RWPE2 (cell line): ENCODE data around the gene PHLDA1.

ENCODE experiments used
- ATAC-seq: fragments of 200-7000 bp; cut with Tn5 transposase; 3 replicates; pipeline ENCODE4 v1.9.1; 2021; ENCODE audit warnings: low read depth
- DNase-seq: peaks from one replicate; pipeline ENCODE4 v3.0.0-alpha.2; 2020; ENCODE audit warnings: low spot score
- H3K27ac ChIP-seq: fragments of 450-650 bp; 2 replicates; pipeline ENCODE4 v1.5.1; 2017; ENCODE audit warnings: mild to moderate bottlenecking; ENCODE audit not compliant: poor library complexity, severe bottlenecking
- H3K27me3 ChIP-seq: fragments of 250-450 bp; sonication (Bioruptor Pico); 2 replicates; pipeline ENCODE4 v1.5.1; 2021; ENCODE audit warnings: mild to moderate bottlenecking, moderate library complexity; ENCODE audit not compliant: insufficient read depth, poor library complexity, severe bottlenecking
- H3K36me3 ChIP-seq: fragments of 250-450 bp; sonication (Bioruptor Pico); 2 replicates; pipeline ENCODE4 v1.5.1; 2020; ENCODE audit warnings: low read depth, mild to moderate bottlenecking, moderate library complexity
- H3K4me1 ChIP-seq: fragments of 250-450 bp; sonication (Bioruptor Pico); 2 replicates; pipeline ENCODE4 v1.5.1; 2021; ENCODE audit warnings: mild to moderate bottlenecking, moderate library complexity; ENCODE audit not compliant: insufficient read depth, poor library complexity, severe bottlenecking
- H3K4me3 ChIP-seq: fragments of 250-450 bp; sonication (Bioruptor Pico); 2 replicates; pipeline ENCODE4 v1.5.1; 2021; ENCODE audit warnings: mild to moderate bottlenecking, moderate library complexity; ENCODE audit not compliant: severe bottlenecking
- H3K9me3 ChIP-seq: fragments of 250-450 bp; sonication (Bioruptor Pico); 2 replicates; pipeline ENCODE4 v1.5.1; 2021; ENCODE audit warnings: mild to moderate bottlenecking, moderate library complexity; ENCODE audit not compliant: severe bottlenecking
- CTCF ChIP-seq: fragments of 450-650 bp; IDR thresholded peaks from one replicate; pipeline ENCODE4 v1.5.1; 2017; ENCODE audit warnings: mild to moderate bottlenecking, moderate library complexity; ENCODE audit not compliant: poor library complexity, severe bottlenecking

Gene PHLDA1

GRCh38 chr12:76033081-76034011 is 1.8 kb upstream of the PHLDA1 start:
- peak overlapping the region; percentile 70 for H3K4me3 ChIP-seq
- H3K9me3 ChIP-seq, result no peaks in the 10 kb centered on the region
- ATAC-seq (no peak), DNase-seq (no peak)
- H3K36me3 ChIP-seq, result peaks cover 26% of the 10 kb centered on the region
- peak overlapping the region; percentile 87 for H3K27ac ChIP-seq
- no peaks in the 10 kb centered on the region for H3K27me3 ChIP-seq
- H3K4me1 ChIP-seq, result peaks cover 5% of the 10 kb centered on the region
- TF ChIP-seq CTCF, result no peak

- ATAC-seq (peak; percentile 15), DNase-seq (no peak)
- H3K27ac ChIP-seq, result peak overlapping the region; percentile 87
- no peaks in the 10 kb centered on the region for H3K27me3 ChIP-seq
- H3K4me1 ChIP-seq, result peaks cover 12% of the 10 kb centered on the region
- TF ChIP-seq CTCF, result no peak
- H3K36me3 ChIP-seq, result peaks cover 36% of the 10 kb centered on the region
- no peaks in the 10 kb centered on the region for H3K9me3 ChIP-seq
- H3K4me3 ChIP-seq, result peak overlapping the region; percentile 70
Observed at GRCh38 chr12:76032043-76032981, 736 bp upstream of the PHLDA1 start.

- no peak for TF ChIP-seq CTCF
- ATAC-seq (peak; percentile 11; the same call in 1 of the 3 replicates), DNase-seq (no peak)
- Histone ChIP-seq H3K9me3 (no peaks in the 10 kb centered on the region), H3K4me3 (peak overlapping the region; percentile 70), H3K4me1 (peaks cover 25% of the 10 kb centered on the region), H3K36me3 (peaks cover 45% of the 10 kb centered on the region), H3K27ac (peak overlapping the region; percentile 87), H3K27me3 (no peaks in the 10 kb centered on the region)
Observed at GRCh38 chr12:76031081-76031413, 529 bp downstream of the PHLDA1 start.

- H3K27me3 ChIP-seq, result no peaks in the 10 kb centered on the region
- H3K9me3 ChIP-seq, result no peaks in the 10 kb centered on the region
- ATAC-seq (peak; percentile 1; the same call in 1 of the 3 replicates), DNase-seq (no peak)
- peak overlapping the region; percentile 70 for H3K4me3 ChIP-seq
- peaks cover 30% of the 10 kb centered on the region for H3K4me1 ChIP-seq
- H3K27ac ChIP-seq, result peak overlapping the region; percentile 87
- TF ChIP-seq CTCF, result no peak
- peaks cover 48% of the 10 kb centered on the region for H3K36me3 ChIP-seq
Observed at GRCh38 chr12:76030341-76031080, 1.1 kb downstream of the PHLDA1 start.
